SU-DHL-6 (cell line): ENCODE measurements around the gene FOXQ1.

ENCODE experiments used
- H2AFZ ChIP-seq: fragments of 200-600 bp; sonication (generic); 2 replicates; pipeline ENCODE4 v1.6.1; 2014; ENCODE audit warnings: low read depth, mild to moderate bottlenecking, moderate library complexity, mixed read lengths, antibody characterized with exemption, low read length; ENCODE audit not compliant: severe bottlenecking
- H3F3A ChIP-seq: fragments of 200-600 bp; shearing (Covaris generic); 2 replicates; pipeline ENCODE4 v1.6.0; 2016; ENCODE audit warnings: antibody characterized with exemption, mild to moderate bottlenecking; ENCODE audit not compliant: insufficient read depth
- H3K27ac ChIP-seq: fragments of 200-600 bp; sonication (generic); 2 replicates; pipeline ENCODE4 v1.5.1; 2016; ENCODE audit warnings: low read depth, mild to moderate bottlenecking, low read length, moderate library complexity, mixed read lengths
- H3K27me3 ChIP-seq: fragments of 200-600 bp; sonication (generic), shearing (Covaris generic); 2 replicates; pipeline ENCODE4 v1.6.0; 2014; ENCODE audit warnings: mild to moderate bottlenecking, low read length
- H3K36me3 ChIP-seq: fragments of 200-600 bp; sonication (generic); 2 replicates; pipeline ENCODE4 v1.6.1; 2014; ENCODE audit warnings: mild to moderate bottlenecking, low read length, mixed read lengths
- H3K4me2 ChIP-seq: fragments of 300-600, 200-600 bp; shearing (Covaris generic), sonication (generic); 2 replicates; pipeline ENCODE4 v1.6.0; 2014; ENCODE audit warnings: low read length, low read depth, mild to moderate bottlenecking; ENCODE audit not compliant: poor library complexity, severe bottlenecking
- H3K4me3 ChIP-seq: fragments of 200-600 bp; sonication (generic); 2 replicates; pipeline ENCODE4 v1.5.1; 2014; ENCODE audit warnings: antibody characterized with exemption, low read length, mild to moderate bottlenecking, mixed read lengths; ENCODE audit not compliant: insufficient read depth, poor library complexity, severe bottlenecking
- H3K79me2 ChIP-seq: fragments of 200-600 bp; sonication (generic); 2 replicates; pipeline ENCODE4 v1.6.1; 2014; ENCODE audit warnings: mild to moderate bottlenecking, low read length, moderate library complexity; ENCODE audit not compliant: insufficient read depth
- H3K9ac ChIP-seq: fragments of 200-600 bp; sonication (generic); 2 replicates; pipeline ENCODE4 v1.7.0; 2014; ENCODE audit warnings: mild to moderate bottlenecking, low read length
- H3K9me2 ChIP-seq: fragments of 200-600 bp; sonication (generic); replicated peaks from 2 replicates; pipeline ENCODE4 v1.6.1; 2014; ENCODE audit warnings: low read length; ENCODE audit not compliant: insufficient read depth
- H3K9me3 ChIP-seq: fragments of 200-600 bp; sonication (generic); 2 replicates; pipeline ENCODE4 v1.6.1; 2014; ENCODE audit warnings: low read length, mixed read lengths; ENCODE audit not compliant: insufficient read depth
- H4K20me1 ChIP-seq: fragments of 200-600 bp; sonication (generic); 2 replicates; pipeline ENCODE4 v1.6.1; 2014; ENCODE audit warnings: low read depth, mild to moderate bottlenecking, antibody characterized with exemption, low read length, moderate library complexity, mixed read lengths
- CTCF ChIP-seq: fragments of 200-600 bp; sonication (generic); IDR thresholded peaks from one replicate; pipeline ENCODE4 v1.5.1; 2017; ENCODE audit warnings: antibody characterized with exemption, mild to moderate bottlenecking, low read length, moderate library complexity; ENCODE audit not compliant: insufficient read depth, poor library complexity, severe bottlenecking
- EZH2phosphoT487 ChIP-seq: fragments of 200-600 bp; sonication (generic), shearing (Covaris generic); conservative IDR thresholded peaks from 2 replicates; pipeline ENCODE4 v1.6.1; 2018; ENCODE audit warnings: mild to moderate bottlenecking, antibody characterized with exemption, low read length, moderate library complexity, mixed read lengths

The FOXQ1 gene

GRCh38 chr6:1291381-1291780, 20.5 kb upstream of the FOXQ1 start:
- Histone ChIP-seq H3K27ac (no peak overlapping the region), H3K9ac (no peak overlapping the region), H3K4me2 (no peak overlapping the region), H4K20me1 (no peaks in the 10 kb centered on the region), H3F3A (no peaks in the 10 kb centered on the region), H2AFZ (no peak overlapping the region), H3K9me2 (no peaks in the 10 kb centered on the region), H3K79me2 (no peaks in the 10 kb centered on the region), H3K36me3 (no peaks in the 10 kb centered on the region), H3K27me3 (no peaks in the 10 kb centered on the region), H3K9me3 (no peaks in the 10 kb centered on the region), H3K4me3 (no peak overlapping the region)
- TF ChIP-seq EZH2phosphoT487 (no peak), CTCF (no peak)

GRCh38 chr6:1295420-1295819, 16.5 kb upstream of the FOXQ1 start:
- Histone ChIP-seq H3K79me2 (no peaks in the 10 kb centered on the region), H3K36me3 (no peaks in the 10 kb centered on the region), H3K9ac (no peak overlapping the region), H3K9me2 (no peaks in the 10 kb centered on the region), H3K27ac (no peak overlapping the region), H3K4me3 (no peak overlapping the region), H2AFZ (no peak overlapping the region), H3K9me3 (no peaks in the 10 kb centered on the region), H4K20me1 (no peaks in the 10 kb centered on the region), H3K27me3 (no peaks in the 10 kb centered on the region), H3F3A (no peaks in the 10 kb centered on the region), H3K4me2 (no peak overlapping the region)
- TF ChIP-seq EZH2phosphoT487 (no peak), CTCF (no peak)

GRCh38 chr6:1296079-1296478, 15.8 kb upstream of the FOXQ1 start:
- Histone ChIP-seq H3K4me3 (no peak overlapping the region), H2AFZ (no peak overlapping the region), H3K27me3 (no peaks in the 10 kb centered on the region), H3K79me2 (no peaks in the 10 kb centered on the region), H3K36me3 (no peaks in the 10 kb centered on the region), H3K27ac (no peak overlapping the region), H3F3A (no peaks in the 10 kb centered on the region), H3K9me2 (no peaks in the 10 kb centered on the region), H4K20me1 (no peaks in the 10 kb centered on the region), H3K9me3 (no peaks in the 10 kb centered on the region), H3K4me2 (no peak overlapping the region), H3K9ac (no peak overlapping the region)
- no peak for TF ChIP-seq EZH2phosphoT487
- no peak for TF ChIP-seq CTCF
